GM20000 (cell line): ENCODE data around the gene COPA.

Source experiments
- DNase-seq: peaks from one replicate; pipeline ENCODE4 v3.0.0; 2012; ENCODE audit warnings: low spot score
- TF ChIP-seq, protein P1 (sequence below): IDR thresholded peaks from 2 replicates; pipeline ENCODE4 v1.5.1; 2012; ENCODE audit warnings: mild to moderate bottlenecking, control low read depth; ENCODE audit errors: extremely low read depth, missing control alignments

The COPA gene

DNA sequence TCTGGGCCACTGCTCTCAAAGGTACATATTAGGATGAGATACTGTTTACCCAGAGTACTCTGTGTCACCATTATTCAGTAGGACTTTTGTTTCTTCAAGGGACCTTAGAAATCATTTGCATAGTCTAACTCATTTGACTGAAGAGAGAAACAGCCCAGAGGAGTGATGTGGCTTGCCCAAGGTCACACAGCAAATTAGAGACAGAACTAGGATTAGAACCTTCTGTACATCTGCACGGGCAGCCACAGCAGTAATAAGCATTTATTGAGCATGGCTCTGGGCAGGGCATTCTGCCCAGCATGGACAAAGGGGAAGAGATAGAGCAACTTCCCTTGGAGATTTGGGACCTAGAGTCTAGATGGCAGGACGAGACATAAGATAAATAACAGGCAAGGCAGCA lies 18.1 kb upstream of the COPA start:
- no peak for DNase-seq

DNA sequence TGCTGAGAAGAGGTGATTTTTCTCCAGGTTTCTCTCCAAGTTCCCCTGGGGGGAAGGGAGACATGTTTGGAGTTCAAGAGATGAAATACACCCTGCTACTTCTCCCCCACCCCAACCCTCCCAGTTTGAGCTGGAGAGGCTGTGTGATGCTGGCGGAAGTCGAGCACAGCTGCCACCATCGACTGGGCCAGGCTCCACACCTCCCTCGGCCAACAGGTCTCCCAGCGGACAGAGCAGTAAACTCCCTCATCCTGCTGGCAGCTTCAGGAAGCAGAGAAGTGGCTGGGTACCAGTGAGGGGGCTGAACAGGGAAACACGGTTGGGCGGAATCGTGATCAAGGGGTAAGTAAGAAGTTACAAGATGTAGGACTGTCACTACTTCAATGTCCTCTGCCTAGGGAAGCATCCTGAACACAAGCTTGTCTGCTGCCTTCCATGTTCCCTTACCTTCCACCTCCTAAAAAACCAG lies 17.2 kb upstream of the COPA start:
- TF ChIP-seq, protein P1, sequence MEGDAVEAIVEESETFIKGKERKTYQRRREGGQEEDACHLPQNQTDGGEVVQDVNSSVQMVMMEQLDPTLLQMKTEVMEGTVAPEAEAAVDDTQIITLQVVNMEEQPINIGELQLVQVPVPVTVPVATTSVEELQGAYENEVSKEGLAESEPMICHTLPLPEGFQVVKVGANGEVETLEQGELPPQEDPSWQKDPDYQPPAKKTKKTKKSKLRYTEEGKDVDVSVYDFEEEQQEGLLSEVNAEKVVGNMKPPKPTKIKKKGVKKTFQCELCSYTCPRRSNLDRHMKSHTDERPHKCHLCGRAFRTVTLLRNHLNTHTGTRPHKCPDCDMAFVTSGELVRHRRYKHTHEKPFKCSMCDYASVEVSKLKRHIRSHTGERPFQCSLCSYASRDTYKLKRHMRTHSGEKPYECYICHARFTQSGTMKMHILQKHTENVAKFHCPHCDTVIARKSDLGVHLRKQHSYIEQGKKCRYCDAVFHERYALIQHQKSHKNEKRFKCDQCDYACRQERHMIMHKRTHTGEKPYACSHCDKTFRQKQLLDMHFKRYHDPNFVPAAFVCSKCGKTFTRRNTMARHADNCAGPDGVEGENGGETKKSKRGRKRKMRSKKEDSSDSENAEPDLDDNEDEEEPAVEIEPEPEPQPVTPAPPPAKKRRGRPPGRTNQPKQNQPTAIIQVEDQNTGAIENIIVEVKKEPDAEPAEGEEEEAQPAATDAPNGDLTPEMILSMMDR: no peak
- no peak for DNase-seq

More for the DNA sequence above, 18.1 kb upstream of the COPA start:
- TF ChIP-seq, protein P1: no peak

DNA sequence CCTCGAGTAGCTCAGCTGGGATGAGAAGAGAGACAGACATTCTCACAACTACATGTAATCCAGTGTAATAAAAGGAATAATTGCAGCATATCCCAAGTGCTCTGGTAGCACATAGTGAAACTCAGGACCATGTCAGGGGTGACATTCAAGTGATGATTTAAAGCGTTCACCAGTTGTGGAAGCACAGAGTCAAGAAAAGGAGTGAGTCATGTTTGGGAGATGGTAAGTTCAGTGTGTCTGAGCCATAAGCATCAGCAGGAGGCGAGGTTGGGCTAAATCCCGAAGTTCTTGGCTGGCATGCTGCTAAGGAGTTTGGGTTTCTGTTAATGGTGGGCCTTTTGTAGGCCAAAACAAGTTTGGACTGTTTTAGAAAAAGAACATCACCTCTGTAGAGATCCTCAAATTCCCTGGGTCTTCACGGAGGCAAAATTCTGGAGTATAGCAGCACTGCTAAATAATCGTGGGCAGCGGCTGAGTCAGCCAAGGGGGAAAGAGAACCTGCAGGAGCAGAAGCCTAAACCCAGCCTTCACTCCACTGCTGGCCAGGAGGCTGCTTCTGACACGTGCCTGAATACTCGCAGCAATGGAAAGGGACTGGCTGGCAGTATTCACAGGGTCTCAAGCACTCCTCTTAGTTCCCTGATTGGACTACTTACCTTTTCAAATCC lies 16.6 kb upstream of the COPA start:
- TF ChIP-seq, protein P1: no peak
- DNase-seq: no peak

DNA sequence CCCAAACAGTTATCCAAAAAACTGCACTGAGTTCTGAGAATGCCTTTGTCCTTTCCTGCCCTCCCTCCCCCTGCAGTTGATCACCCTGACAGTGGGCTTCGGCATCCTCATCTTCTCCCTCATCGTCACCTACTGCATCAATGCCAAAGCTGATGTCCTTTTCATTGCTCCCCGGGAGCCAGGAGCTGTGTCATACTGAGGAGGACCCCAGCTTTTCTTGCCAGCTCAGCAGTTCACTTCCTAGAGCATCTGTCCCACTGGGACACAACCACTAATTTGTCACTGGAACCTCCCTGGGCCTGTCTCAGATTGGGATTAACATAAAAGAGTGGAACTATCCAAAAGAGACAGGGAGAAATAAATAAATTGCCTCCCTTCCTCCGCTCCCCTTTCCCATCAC lies 15.0 kb upstream of the COPA start:
- DNase-seq: no peak
- TF ChIP-seq, protein P1: no peak

GRCh38 chr1:160357286-160358002 lies 14.4 kb upstream of the COPA start:
- TF ChIP-seq, protein P1: no peak

GRCh38 chr1:160354388-160354985 lies 11.4 kb upstream of the COPA start:
- TF ChIP-seq, protein P1: peak; percentile 42
- no peak for DNase-seq

More at GRCh38 chr1:160357286-160358002, 14.4 kb upstream of the COPA start:
- DNase-seq: no peak

DNA sequence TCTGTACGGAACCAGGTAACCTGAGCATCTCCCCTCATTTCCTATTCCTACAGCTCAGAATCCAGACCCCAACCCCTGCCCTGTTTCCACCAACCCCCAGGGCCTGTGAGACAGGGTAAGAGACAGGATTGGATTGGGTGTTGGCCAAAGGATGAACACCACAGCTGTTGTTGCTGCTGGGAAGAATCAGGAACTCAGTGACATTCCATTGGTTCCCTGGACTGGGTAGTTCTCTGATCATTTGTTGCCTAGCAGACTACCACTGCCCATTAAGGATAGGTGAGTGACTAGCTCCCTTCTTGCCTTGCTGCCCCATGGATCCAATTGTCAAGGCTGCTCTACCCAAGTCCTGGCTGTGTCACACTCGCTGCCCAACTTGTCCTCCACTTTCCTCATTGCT lies 10.2 kb upstream of the COPA start:
- DNase-seq: no peak
- TF ChIP-seq, protein P1: no peak
